ENCODE measurements around the gene TFF1. TPM values are rescaled to one million over a fixed set of nuclear protein-coding genes. Genes with fewer than 3 reads are reported as not detected.

TFF1 gene
- polyA plus RNA-seq, 4 donors: 0.57 TPM; not detected in 3

DNA sequence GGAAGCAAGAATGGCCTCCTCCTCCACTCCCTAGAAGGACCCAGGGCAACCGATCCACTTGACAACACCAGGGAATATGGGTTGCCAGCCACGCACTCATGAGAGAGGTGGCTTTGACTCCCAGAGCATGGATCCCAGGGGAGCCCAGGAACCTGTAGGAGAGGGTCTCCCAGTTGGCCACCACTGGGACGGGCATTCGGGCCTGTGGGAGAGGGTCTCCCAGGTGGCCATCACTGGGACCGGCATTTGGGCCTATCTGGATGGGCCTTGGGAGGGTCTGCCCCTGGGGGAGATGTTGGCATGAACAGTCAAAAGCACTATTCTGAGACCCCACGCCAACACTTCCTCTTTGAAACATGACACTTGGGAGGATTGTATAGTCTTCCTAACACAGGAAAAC lies 565 bp downstream of the TFF1 start:
- no peak for DNase-seq (ENCODE audit: low read depth in 4 of 4, low spot score in 2 of 4)

DNA sequence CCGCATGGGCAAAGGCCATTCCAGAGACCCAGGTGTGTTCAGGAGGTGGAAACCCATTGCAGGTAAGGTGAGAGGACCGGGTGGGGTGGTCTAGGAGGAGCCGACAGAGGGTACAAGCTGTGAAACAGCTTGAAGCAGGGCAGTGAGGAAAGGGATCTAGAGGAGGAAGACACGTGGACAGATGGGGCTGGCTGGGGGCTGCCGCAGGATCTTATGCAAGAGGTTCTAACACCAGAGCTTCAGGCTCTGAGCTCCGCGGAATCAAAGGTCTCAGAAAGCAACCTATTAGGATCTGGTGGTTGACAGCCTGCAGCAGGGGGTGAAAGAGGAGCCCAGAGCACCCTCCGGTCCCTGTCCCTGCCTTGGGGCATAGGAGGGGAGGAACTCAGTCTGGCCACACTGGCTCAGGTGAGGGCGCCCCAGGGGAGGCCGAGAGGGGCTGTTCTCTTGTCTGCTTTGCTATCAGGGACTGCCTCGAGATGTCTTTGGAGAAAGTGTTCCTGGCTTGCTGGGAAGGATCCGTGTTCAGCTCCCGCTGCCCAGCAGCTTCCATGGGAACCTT lies 1.9 kb downstream of the TFF1 start:
- DNase-seq (ENCODE audit: low read depth in 4 of 4, low spot score in 2 of 4): no peak

DNA sequence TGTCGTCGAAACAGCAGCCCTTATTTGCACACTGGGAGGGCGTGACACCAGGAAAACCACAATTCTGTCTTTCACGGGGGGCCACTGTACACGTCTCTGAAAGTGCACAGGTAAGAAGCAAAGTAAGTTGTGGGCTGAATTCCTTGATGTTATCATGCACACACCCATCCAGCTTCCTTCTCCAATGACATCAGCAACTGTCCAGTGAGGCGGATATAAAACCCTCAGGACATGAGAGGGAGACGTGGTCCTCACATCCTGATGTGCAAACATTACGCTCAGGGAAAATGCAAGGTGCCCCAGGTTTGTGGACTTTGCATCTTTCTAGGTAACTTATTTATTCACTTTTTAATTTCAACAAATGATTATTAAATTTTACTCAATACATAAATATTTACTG lies 3.0 kb downstream of the TFF1 start:
- no peak for DNase-seq (ENCODE audit: low read depth in 4 of 4, low spot score in 2 of 4)

DNA sequence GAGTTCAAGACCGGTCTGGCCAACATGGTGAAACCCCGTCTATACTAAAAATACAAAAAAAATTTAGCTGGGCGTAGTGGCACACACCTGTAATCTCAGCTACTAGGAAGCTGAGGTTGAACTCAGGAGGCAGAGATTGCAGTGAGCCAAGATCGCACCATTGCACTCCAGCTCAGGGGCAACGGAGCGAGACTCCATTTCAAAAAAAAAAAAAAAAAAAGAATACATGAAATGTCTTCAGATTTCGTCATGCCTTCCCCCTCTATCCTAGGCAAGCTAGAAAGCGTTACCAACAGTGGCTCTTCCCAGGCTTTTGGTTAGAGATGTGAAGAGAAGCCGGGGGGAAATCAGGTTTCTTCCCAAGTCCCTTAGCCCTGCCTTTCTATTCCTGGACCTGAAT lies 3.6 kb downstream of the TFF1 start:
- no peak for DNase-seq (ENCODE audit: low read depth in 4 of 4, low spot score in 2 of 4)

DNA sequence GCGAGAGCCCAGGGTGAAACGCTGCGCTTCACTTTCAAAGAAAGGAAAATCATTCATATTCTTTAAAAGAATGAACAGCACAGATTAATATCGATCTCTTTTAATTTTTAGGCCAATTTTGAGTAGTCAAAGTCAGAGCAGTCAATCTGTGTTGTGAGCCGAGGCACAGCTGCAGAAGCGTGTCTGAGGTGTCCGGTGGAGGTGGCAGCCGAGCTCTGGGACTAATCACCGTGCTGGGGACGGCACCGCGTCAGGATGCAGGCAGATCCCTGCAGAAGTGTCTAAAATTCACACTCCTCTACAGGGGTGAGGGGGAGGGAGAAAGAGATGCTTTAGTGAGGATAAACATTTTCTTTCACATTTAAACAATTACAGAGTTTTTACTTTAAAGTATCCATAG lies 4.1 kb downstream of the TFF1 start:
- DNase-seq (ENCODE audit: low read depth in 4 of 4, low spot score in 2 of 4): no peak

DNA sequence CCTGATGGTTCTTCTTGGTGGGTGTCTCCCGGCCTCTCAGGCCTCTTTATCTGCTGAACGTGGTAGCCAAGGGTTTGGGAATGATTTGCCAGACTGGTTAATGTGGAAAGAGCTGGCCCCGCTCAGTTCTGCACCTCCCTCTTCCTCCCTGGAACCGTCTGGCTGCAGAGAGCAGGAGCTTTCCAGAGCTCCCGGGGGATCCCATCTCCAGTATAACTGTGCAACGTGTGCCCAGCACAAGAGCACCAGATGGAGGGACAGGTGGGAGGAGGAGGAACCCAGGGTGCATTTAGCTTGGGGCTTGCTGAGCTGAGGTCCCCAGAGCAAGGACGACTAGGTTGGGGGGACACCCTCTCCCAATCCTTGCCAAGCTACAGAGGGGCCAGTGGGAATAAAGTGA lies 5.0 kb downstream of the TFF1 start:
- DNase-seq (ENCODE audit: low read depth in 4 of 4, low spot score in 2 of 4): no peak

DNA sequence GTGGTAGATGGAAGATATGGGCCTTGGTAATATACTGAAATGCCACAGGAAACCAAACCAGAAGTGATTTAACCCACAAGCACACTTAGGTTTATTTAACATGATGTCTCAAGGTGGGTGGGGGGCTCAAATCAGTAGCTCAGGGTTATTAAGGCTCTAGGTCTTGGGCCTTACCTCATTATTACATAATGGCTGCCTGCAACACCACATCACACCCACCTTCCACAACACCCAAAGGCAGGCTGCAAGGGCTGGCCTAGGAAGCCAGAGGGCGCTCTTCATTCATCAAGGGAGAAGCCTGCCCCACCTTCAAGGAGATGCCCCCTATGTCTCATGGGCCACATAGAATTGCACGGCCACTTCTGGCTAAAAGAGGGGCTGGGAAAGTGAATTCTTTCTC lies 6.0 kb downstream of the TFF1 start:
- no peak for DNase-seq (ENCODE audit: low read depth in 4 of 4, low spot score in 2 of 4)

DNA sequence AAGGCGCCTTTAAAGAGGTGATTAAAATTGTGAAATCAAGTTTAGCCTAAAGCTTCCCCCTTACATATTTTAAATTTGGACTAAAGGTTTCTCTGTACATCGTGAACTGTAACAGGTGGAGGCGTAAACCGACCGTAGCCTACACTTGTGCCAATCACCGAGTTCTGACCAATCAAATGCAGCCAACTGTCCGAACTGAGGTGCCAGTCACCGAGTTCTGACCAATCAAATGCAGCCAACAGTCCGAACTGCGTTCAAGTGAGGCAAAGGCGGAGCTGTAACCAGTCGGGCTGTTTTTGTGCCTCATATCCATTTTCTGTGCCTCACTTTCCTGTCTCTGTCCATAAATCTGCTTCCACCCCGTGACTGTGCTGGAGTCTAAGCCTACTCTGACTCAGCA lies 7.4 kb downstream of the TFF1 start:
- DNase-seq (ENCODE audit: low read depth in 4 of 4, low spot score in 2 of 4): no peak

DNA sequence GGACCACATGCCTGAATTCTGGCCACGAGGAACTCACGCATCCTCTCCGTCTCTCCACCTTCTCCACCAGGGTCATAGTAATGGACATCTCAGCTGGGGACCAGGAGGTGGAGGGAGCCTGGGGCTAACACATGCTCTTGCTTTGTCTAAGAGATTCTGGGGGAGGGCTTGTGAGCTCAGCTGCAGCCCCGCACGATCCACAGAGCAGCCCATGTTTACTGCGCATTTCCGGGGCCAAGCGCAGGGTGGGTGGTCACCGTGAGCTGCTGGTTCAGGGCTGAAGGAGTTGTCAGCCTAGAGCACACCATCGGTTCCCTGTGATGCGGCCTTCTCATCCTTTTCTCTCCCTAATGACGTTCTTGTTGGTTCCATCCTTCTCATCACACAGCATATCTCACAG lies 8.1 kb downstream of the TFF1 start:
- no peak for DNase-seq (ENCODE audit: low read depth in 4 of 4, low spot score in 2 of 4)

DNA sequence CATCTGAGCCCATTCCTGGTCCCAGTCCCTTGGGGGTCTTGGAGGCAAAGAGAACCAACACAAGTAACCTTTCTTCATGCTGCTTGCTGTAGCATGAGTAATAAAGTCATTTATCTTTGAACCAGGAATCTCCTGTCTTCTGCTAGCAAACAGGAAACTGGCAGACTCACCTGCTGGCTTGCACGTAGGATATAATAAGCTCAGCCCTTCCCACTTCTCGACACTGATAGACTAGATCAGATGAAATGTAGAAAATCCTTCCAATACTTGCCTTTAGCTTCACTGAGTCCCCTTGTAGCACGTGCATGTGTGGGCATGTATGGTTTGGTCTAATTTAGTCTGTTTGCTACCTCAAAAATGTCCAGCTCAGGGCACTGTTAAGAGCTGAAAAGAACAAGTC lies 9.0 kb downstream of the TFF1 start:
- no peak for DNase-seq (ENCODE audit: low read depth in 4 of 4, low spot score in 2 of 4)

DNA sequence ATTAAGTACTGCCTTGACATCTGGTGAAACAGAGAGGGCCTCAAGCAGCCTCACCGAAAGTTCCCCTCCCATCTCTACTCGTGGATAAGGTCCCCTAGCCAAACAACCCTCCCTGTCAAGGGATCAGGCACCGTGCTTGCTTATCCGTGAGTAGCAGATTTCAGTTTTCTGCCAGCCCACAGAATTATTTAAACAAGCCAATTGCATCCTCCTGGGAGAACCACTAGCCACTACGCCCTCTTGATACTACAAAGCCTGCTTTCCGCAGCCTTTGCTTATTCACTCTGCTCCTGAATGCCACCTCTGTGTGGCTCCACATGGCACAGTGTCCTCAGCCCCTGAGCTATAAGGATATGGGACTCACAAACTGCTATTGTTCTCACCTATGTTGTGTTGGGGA lies 9.7 kb downstream of the TFF1 start:
- no peak for DNase-seq (ENCODE audit: low read depth in 4 of 4, low spot score in 2 of 4)

DNA sequence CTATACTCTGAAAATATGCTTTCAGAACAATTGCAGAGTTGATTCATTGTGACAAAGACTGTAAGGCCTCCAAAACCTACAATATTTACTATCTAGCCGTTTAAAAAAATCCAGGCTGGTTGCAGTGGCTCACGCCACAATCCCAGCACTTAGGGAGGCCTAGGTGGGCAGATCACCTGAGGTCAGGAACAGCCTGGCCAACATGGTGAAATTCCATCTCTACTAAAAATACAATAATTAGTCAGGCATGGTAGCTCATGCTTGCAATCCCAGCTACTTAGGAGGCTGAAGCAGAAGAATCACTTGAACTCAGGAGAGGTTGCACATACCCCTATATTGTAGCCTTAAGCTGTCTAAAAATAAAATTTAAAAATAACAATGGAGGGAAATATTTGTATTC lies 10.3 kb downstream of the TFF1 start:
- DNase-seq (ENCODE audit: low read depth in 4 of 4, low spot score in 2 of 4): no peak

DNA sequence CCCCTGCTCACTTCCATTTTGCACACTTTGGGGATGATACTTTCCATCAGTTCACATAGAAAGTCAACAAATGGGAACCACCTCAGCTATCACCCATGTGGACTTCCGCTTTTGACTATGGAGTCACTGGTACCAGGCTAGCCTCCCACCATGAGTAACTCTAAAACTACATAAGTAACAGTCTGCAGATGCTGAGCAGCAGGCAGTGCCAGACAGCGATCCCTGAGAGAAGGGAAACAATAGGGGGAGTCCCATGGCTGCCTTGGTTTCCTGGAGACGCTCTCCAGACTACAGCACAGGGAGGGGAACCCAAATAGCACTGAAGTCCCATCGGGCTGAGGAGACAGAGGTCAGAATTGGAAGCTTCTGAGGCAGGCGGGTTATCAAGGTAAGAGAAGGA lies 12.7 kb downstream of the TFF1 start:
- DNase-seq (ENCODE audit: low read depth in 4 of 4, low spot score in 2 of 4): no peak

DNA sequence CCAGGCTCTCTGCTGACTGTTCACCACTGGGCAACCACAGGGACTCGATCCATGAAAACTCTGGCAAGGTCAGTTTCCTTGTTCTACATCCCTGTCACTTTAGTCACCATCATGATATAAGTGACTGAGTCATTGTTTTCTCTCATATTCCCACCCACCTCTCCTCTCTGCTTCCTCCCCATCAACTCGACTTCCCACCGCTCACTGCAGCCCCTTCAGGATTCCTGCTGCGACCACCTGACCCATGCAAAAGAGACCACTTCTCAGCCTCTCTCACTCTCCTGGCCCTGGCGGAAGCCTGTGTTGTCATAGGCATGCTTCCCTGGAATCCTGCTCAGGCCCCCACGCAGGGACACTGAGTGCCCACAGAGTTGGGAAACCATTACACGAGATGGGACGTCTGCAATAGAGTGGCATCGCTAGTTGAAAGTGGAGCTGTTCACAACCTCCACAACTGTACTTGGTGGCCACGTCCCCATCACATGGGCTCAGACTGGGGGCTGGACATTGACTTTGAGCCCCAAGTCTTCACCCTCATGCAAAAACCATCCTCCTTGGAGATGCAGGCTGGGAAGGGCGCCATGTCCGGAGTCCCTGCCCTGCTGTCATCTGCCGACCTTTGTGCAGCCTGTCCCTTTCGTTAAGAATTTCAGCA lies 13.8 kb downstream of the TFF1 start:
- DNase-seq (ENCODE audit: low read depth in 4 of 4, low spot score in 2 of 4): no peak

DNA sequence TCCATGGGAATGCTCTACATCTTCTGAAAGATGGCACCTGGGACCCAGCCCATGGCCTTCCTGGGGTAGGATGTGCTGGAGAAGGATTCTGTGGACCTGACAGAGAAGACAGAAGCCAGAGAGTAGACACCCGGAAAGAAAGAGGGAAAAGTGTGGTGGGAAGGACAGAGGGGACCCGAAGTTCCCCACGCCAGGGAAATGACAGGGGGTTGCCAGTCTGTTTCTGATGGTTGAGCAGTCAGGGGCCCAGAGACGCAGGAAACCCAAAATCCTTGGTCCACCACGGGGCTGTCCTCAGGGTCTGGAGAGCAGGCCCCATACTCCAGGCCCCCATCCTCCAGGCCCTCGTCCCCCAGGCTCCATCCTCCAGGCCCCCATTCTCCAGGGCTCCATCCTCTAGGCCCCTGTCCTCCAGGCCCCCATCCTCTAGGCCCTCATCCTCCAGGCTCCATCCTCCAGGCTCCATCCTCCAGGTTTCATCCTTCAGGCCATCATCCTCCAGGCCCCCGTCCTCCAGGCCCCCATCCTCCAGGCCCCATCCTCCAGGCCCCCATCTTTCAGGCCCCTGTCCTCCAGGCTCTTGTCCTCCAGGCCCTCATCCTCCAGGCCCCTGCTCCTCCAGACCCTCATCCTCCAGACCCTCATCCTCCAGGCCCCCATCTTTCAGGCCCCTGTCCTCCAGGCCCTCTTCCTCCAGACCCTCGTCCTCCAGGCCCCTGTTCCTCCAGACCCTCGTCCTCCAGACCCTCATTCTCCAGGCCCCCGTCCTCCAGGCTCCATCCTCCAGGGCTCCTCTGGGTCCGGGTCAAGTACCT lies 14.5 kb downstream of the TFF1 start:
- DNase-seq (ENCODE audit: low read depth in 4 of 4, low spot score in 2 of 4): no peak

DNA sequence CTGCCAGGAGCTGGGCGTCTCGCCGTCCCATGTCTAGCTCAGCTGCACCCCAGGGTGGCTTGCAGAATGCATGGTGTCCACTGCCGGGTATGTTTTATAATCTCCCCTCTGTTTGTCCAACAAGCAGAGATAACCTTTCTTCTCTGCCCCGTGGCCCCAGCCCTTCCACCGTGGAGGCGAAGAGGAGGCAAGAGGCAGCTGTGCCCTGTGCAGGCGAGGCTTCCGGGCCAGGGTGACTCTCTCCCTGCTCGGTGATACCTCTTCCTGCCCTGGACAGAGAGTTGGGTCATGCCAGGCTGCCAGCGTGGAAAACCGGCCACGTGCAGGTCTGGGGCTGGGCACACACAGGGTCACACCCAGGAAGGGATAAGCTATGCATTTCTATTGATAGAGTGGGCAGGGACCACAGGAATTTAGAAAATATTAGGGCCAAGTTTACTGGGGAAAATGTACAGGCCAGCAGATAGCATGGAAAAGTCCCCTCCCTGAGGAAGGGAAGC lies 15.4 kb downstream of the TFF1 start, which contains the start of gene TFF2:
TSS of gene TFF2 (minus strand) at position 68 of the 500 bp plus-strand sequence. CDS start at position 31, 37 bp downstream.
- DNase-seq (ENCODE audit: low read depth in 4 of 4, low spot score in 2 of 4): no peak

DNA sequence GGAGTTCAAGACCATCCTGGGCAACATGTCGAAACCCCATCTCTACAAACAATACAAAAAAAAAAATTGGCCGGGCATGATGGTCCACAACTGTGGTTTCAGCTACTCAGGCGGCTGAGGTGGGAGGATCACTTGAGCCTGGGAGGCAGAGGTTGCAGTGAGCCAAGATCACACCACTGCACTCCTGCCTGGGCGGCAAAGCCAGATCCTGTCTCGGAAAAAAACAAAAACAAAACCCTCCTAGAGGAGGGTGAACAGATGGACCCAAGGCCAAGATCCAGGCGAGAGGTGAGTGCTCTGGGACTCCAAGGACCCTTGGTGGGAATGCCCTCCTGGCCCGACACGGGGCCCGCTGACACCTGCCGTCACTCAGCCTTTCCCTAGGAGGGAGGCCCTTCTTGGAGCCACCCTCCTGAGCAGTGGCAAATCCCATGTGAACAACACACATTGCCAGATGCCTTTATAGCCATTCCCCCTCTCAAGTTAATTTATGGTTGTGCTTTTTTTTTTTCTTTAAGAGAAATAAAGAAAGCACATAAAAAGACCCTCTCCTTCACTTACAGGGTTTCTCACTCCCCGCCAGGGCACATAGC lies 15.9 kb downstream of the TFF1 start:
- DNase-seq (ENCODE audit: low read depth in 4 of 4, low spot score in 2 of 4): no peak

DNA sequence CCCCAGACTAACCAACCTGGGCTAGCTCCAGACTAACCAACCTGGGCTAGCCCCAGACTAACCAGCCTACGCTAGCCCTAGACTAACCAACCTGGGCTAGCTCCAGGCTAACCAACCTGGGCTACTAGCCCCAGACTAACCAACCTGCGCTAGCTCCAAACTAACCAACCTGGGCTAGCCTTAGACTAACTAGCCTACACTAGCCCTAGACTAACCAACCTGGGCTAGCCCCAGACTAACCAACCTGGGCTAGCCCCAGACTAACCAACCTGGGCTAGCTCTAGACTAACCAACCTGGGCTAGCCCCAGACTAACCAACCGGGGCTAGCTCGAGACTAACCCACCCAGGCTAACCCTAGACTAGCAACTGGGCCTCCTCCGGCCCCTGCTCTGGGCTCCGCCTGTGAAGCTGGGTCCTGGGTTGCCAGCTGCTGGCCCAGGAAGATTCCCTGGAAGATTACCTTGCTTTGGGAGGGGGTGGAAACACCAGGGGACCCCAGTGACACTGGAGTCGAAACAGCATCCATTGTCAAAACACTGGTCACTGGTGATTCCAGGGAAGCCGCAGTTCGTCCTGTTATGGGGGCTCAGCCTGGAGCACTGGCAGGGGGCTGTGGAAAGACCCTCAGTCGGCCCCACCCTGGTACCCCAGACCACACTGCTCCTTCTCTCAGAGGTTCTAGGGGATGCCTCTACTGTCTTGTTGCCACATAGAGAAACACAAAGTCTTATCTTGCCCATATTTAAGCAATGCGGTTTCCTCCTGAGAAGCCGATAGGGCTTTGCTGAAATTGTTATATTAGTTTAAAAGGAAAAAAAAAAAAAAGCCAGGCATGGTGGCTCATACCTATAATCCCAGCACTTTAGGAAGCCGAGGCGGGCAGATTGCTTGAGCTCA lies 16.7 kb downstream of the TFF1 start:
- no peak for DNase-seq (ENCODE audit: low read depth in 4 of 4, low spot score in 2 of 4)

DNA sequence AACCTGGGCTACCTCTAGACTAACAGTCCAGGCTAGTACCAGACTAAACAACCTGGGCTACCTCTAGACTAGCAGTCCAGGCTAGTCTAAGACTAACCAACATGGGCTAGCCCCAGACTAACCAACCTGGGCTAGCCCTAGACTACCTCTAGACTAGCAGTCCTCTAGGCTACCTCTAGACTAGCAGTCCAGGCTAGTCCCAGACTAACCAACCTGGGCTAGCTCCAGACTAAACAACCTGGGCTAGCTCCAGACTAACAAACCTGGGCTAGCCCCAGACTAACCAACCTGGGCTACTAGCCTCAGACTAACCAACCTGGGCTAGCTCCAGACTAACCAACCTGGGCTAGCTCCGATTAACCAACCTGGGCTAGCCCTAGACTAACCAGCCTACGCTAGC lies 17.6 kb downstream of the TFF1 start:
- DNase-seq (ENCODE audit: low read depth in 4 of 4, low spot score in 2 of 4): no peak

DNA sequence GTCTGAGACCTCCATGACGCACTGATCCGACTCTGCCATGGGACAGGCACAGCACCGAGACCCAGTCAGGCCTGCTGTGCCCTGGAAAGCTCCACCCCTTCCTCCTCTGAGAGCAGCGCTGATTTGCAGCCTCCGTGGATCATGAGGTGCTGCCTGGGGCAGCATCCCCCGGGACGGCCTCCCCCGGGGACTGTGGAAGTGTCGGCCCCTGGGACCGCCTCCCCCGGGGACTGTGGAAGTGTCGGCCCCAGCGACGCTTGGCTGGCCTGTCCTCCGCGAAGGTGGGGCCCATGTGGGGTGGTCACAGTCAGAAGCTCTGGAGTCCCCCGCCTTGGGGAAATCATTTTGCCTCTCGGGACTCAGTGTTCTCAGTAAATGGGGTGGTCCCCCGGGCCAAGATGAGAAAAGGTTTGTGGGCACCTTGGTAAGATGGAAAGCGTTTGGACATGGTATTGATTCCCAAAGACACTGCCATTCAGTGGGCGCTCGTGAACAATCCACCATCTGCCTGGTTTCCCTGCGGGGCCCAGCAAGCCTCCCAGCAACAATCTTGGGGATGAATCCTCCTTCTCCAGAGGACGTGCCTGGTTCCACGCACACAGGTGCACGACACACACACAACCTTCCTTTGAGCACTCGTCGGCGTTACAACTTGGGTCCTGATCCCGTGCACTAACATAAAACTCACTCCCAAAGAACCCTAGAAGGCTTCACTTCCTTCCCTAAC lies 18.6 kb downstream of the TFF1 start:
- DNase-seq (ENCODE audit: low read depth in 4 of 4, low spot score in 2 of 4): no peak
